GM03348 (cell line): ENCODE results near the gene ICOS.
A peak's percentile ranks its signal among the peaks of the same experiment; 100 is the strongest.

Experiments used
- DNase-seq: peaks from one replicate; pipeline ENCODE4 v3.0.0; 2012; ENCODE audit warnings: low spot score

The ICOS gene

DNA sequence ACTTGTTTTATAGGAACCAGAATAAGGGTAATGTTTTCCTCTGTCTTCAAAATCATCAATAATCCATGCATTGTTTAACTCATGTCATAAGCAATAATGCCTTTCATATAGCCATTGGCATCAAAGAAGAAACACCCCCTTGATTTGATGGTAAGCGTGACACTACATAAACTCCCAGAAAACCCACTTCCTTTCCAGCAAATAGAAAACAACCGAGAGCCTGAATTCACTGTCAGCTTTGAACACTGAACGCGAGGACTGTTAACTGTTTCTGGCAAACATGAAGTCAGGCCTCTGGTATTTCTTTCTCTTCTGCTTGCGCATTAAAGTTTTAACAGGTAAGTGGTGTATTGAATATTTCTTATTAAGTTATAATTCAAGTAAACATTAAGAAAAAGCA, at the start of gene ICOS:
ICOS (plus strand) TSS at position 229 of the 400 bp plus-strand sequence; CDS start at position 281, 52 bp downstream.
- no peak for DNase-seq

DNA sequence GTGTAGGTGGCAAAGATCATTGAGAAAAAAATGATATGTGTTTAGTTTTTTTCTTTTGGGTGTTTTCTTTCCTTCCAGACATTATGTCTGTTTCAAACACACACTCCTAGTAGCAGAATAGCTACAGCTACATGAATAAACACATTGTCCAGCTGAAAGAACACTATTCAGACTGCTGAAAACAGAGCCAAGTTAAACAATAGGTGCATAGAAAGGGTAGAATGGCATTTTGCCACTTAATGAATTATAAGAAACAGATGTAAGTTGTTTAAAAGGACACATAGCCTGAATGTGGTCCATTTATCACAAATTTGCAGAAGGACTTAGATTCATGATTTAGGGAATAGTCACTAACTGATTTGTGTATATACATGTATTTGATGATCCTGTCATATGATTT, 48.9 kb upstream of the ICOS start:
- DNase-seq, result no peak

DNA sequence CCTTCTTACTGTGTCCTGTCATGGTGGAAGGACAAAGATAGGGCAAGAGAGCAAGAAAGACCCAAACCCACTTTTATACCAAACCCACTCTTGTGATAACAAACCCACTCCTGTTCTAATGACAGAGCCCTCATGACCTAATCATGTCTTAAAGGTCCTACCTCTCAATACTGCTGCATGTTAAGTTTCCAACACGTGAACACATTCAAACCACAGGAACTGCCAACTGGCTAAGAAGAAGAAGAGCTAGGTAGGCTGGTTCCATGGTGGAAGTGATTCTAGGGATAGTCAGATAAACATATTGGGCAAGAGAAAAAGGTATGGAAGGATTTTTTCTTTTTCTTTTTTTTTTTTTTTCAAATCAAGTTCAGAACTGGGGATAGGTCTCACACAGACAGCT, 47.0 kb upstream of the ICOS start:
- DNase-seq, result no peak

GRCh38 chr2:203889944-203890343, 46.6 kb upstream of the ICOS start:
- no peak for DNase-seq

DNA sequence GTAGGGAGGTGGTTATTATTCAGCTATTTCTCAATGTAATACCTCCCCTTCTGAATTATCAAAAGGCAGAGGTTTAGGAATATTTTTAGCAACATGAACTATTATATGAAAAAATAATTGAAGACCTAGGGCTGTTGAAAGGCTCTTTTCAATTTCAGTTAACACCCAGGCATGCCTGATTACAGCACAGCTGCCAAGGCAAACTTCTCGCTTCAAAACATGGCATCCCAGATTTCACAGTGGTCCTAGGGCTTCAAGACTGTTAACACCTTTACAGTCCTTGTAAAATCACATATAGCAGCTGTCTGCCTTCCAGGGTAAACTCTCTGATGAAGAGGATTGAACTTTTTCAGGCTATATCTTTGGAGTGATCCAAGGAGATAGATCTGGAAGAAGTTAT, 45.8 kb upstream of the ICOS start:
- no peak for DNase-seq

- no peak for DNase-seq
These were observed 45.1 kb upstream of the ICOS start for GRCh38 chr2:203891474-203891873.

DNA sequence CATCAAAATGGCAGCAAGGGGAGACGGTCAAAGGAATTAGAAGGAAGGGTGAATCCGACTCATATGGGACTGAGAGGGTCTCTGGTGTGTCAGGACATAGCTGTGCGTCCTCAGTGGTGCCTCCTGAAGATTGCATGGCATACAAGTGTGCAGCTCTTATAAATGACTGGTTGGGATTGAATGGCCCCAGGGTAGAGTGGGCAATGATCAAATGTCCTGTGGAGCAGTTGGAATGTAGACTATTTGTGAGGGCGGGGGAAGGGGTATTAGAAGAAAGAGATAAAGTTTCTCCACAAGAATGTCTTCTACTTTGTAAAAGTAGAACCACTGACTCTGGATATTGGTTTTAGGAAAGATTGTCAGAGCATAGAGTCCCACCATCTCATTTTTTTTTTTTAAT, 44.4 kb upstream of the ICOS start:
- DNase-seq, result no peak

DNA sequence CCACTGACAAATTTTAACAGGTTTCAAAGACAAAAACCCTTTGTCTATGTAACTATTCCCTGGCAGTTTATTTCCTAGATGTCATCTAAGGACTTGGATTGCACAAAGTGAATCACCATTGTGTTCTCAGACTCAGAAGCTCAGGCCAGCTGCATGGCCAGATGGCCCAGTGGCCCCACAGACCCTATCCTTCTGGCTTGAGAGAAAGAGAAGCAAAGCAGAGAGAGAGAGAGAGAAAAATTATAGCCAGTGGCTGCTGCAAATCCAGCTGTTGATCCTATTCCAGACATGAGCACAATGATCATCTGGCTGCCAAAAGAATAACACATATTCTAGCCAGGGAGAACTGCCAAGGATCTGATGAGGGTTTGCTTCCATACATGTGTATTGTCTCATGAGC, 43.2 kb upstream of the ICOS start:
- no peak for DNase-seq

DNA sequence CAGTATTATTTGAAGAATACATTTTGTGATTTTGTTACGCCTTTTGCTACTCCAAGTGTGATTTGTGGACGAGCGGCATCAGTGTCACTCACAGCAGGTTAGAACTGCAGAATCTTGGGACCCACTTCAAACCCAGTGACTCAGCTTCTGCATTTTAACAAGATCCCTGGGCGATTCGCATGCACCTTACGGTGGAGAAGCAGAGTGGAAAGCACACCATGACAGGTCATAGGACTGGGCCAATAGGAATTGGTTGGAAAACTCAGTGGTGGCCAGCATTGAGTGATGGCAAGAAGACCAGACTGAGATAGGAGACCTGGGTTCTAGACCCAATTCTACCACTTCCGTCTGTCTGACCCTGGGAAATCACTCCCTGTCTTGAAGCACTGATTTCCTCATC, 42.7 kb upstream of the ICOS start:
- DNase-seq, result no peak

GRCh38 chr2:203894262-203894661, 42.3 kb upstream of the ICOS start:
- DNase-seq, result no peak

DNA sequence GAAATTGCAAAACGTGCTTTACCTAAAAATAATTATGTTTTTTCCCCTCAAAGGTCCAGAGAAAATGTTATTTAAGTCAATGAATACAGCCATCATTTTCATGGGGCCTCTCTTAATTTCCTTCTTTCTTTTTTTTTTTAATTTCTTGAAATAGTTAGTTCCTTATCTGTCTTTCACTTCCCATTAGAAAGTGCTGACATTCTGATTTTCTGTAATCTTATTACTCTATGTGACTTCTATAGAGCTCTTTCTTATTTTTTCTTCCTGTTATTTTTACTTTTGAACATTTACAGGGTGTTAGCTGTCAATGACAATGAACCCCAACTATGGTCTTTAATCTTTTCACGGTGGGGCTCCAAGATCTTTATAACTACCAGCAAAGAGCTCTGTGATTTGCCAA, 39.0 kb upstream of the ICOS start:
- DNase-seq, result no peak

DNA sequence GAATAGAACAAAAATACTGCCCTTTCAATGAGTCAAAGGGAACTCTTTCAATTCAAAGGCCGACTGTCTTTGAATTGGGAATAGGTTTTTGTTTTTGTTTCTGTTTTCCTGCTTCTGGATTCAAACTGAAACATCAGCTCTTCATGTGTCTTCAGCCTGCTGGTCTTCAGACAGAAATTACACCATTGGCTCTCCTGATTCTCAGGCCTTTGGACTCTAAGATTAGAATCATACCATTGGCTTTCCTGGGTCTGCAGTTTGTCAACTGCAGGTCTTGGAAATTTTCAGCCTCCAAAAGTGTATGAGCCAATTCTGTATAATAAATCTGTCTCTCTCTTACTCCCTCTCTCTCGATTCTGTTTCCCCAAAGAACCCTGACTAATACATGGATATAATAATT, 37.9 kb upstream of the ICOS start:
- DNase-seq, result no peak

DNA sequence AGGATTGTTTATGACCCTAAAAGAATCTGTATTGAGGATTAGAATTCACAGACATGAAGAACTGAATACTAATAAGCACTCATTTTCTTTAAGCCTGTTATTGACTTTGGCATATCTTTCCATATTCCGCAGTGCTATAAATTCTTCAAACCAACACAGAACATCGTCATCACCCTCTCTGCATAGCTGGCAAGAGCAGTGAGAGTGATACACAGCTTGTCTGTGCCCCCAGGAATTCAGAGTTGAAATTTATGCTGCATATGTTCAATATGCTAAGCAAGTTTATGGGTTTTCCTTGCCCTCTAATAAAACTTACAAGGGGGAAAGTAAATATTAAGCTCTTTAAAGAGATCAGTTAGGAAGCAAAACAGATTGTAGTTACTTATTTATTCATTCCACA, 36.3 kb upstream of the ICOS start:
- DNase-seq, result no peak

- no peak for DNase-seq
These were observed 32.5 kb upstream of the ICOS start for GRCh38 chr2:203904022-203904421.

GRCh38 chr2:203905656-203906055, 30.9 kb upstream of the ICOS start:
- no peak for DNase-seq

DNA sequence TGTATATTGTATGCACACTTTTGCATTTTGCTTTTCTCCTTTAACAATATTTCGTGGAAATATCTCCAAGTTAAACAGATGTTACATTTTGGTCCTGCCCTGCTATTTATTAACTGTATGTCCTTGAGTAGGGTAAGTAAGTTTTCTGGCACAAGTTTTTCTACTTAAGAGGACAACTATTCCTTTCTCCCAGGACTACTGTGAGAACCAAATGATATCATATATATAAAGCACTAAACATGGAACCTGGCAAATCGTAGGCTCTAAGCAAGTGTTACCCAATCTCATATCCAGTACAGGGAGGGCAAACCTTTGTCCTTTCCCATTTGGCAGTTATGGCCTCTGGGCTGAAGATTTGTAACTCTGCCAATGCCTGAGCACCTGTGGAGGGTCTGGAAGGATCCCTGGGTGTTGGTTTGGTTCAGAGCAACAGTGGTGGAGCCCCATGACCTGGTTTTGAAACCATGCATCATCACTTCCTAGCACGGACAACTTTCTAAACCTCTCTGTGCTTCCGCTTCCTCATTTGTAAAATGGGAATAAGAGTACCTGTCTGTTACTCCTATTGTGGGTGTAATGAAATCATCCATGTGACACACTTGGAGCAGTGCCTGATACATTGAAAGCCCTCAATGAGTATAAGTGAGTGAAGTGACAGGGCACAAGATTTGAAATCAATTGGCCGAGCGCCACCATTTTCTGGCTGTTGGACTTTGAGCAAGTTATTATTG, 28.3 kb upstream of the ICOS start:
- DNase-seq, result no peak

GRCh38 chr2:203908797-203909185, 27.8 kb upstream of the ICOS start:
- no peak for DNase-seq

- peak; percentile 82 for DNase-seq
These were observed 27.1 kb upstream of the ICOS start for GRCh38 chr2:203909261-203909967.

GRCh38 chr2:203909974-203910373, 26.6 kb upstream of the ICOS start:
- DNase-seq, result peak; percentile 40

GRCh38 chr2:203913947-203914346, 22.6 kb upstream of the ICOS start:
- no peak for DNase-seq

GRCh38 chr2:203914546-203915182, 21.9 kb upstream of the ICOS start:
- no peak for DNase-seq

DNA sequence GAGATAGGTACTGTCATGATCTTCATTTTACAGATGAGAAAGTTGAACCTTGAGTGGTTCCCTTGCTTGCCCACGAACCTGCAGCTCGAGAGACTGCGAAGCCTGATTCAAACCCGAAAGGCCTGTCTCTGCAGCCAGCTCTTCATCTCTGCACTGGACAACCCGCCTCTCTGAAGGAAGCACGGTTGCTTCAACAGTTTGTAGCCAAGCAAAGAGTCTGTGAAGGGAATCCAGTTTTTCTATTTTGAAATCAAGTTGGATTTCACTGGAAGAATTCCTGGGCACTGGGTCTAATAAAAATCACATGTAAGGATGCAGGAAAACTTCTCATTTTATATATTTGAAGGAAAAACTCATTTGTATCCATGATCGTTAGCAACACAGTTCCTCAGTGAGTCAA, 21.3 kb upstream of the ICOS start:
- peak; percentile 59 for DNase-seq

DNA sequence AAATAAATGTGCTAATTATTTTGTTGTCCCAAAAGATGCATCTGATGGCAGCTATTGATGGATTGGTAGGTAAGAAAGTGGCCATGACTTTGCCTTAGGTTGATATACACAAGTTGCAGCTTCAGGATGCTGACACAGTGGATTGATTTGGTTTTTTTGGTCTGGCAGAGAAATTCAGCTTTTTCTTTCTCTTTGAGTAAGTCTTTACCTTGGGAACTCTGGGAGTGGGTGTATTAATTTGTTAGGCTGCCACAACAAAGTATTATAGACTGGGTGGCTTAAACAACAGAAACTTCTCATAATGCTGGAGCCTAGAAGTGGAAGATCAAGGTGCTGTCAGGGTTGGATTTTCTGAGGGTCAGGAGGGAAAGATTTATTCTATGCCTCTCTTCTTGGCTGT, 19.8 kb upstream of the ICOS start:
- DNase-seq, result no peak
